Measurements from ENCODE around the gene ABHD17C.

ABHD17C gene

DNA sequence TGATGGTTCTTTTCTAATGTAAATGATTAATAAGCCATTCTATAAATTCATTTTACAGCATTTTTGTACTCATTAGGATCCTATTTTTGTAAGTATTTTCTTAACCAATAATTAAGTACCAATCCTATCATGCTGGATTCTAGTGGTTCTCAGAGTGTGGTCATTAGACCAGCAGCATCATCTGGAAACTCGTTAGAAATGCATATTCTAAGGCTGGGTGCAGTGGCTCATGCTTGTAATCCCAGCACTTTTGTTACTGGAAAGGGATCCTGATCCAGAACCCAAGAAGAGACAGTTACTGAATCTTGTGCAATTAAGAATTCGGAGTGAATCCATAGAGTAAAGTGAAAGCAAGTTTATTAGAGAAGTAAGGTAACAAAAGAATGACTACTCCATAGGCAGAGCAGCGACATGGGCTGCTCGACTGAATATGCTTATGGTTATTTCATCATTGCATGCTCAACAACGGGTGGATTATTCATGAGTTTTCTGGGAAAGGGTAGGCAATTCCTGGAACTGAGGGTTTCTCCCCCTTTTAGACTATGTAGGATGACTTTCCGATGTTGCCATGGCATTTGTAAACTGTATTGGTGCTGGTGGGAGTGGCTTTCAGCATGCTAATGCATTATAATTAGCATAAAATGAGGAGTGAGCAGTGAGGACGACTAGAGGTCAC is 74.2 kb downstream of the ABHD17C start:
- DNase-seq = no peak

DNA sequence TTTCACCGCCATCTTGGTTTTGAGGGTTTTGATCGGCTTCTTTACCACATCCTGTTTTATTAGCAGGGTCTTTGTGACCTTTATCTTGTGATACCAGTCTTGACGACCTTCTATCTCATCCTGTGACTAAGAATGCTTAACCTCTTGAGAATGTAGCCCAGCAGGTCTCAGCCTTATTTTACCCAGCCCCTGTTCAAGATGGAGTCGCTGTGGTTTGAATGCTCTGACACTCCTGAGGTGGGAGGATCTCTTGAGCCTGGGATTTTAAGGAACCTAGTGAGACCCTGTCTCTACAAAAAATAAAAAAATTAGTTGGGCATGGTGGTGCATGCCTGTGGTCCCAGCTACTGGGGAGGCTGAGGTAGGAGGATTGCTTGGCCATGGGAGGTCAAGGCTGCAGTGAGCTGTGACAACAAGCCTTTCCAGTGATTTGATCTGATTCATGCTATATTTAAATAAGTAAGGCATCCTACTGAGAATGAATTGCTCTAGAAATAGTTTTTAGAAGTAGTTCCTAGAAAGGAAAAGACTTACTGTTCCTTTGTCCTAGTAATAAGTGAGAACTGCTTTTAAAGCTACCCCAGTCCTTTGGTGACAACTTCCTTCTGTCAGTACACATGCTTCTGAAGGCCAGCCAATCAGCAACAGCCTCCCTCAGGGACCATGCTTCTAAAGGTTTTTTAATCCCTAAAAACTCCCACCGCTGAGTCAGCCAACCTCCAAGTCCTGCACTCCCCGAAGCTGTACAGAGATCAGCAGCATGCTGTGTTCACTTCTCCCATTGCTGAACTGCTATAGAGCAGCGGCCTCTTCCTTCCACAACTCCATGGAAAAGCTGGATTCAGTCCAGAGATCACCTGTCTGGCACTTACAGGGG is 75.0 kb downstream of the ABHD17C start:
- no peak for DNase-seq

DNA sequence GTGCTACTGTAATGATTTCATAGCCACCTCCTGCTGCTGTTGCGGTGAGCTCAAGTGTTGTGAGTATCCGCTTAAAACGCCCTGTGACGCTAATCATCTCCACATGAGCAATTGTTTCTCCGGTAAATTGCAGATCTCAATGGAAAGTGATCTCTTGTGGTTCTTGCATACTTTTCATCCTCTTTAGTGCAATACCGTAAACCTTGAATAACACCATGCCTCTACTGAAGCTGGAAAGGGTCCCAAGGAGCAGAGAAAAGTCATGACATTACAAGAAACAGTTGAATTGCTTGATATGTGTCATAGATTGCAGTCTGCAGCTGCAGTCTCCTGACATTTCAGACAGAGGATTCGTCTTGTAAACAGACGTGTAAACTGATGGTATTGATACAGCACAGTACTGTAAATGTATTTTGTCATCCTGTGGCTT is 78.0 kb downstream of the ABHD17C start:
- DNase-seq = no peak

DNA sequence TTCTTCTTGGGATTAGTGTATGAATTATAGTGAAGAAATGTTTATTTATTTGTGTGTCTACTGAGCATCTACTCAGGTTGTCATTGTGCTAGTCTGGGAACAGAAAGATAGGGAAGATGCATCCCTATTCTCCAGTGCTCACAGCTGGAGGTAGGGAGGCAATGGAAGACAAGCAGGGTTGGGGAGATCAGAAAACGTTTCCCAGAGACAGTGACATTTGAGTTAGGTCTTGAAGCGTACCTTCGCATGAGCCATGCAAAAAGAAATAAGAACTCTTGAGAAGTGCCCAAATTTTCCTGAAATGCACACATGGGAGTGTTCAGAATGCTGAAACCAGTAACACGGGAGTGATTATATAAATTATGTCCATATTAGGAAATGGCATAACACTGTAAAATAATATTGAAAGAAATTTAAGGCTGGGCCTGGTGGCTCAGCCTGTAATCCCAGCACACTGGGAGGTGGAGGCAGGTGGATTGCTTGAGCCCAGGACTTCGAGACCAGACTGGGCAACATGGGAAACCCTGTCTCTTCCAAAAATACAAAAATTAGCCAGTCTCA is 78.8 kb downstream of the ABHD17C start:
- DNase-seq = no peak

DNA sequence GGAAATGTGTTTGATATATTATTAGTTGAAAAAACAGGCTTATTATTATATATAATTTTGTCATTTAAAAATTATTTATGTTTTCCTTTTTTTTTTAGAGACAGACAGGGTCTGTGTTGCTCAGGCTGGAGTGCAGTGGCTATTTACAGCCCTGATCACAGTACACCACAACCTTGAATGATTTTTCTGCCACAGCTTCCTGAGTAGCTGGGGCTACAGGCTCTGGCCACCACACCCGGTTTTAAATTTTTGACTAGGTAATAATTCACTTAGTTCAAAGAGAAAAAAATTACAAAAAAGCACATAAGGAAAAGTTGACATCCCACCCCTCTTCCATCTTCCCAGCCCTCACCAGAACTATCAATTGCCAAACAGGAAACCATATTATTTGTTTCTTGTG is 79.4 kb downstream of the ABHD17C start:
- DNase-seq = no peak

DNA sequence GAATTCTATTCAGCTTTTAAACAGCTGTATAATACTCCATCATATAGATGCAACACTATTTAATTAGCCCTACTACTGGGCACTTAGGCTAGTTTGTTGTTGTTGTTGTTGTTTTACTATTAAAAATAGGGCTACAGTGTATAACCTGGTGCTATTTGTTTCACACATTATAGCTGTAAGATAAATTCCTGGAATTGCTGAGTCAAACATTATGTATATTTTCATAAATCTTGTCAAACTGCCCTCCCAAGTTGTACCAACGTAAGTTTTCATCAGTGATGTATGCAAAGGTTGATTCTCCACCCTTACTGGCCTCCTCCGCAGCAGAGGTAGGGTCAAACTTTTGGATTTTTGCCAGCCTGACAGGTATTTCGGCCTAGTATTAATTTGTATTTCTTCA is 80.2 kb downstream of the ABHD17C start:
- DNase-seq = no peak

DNA sequence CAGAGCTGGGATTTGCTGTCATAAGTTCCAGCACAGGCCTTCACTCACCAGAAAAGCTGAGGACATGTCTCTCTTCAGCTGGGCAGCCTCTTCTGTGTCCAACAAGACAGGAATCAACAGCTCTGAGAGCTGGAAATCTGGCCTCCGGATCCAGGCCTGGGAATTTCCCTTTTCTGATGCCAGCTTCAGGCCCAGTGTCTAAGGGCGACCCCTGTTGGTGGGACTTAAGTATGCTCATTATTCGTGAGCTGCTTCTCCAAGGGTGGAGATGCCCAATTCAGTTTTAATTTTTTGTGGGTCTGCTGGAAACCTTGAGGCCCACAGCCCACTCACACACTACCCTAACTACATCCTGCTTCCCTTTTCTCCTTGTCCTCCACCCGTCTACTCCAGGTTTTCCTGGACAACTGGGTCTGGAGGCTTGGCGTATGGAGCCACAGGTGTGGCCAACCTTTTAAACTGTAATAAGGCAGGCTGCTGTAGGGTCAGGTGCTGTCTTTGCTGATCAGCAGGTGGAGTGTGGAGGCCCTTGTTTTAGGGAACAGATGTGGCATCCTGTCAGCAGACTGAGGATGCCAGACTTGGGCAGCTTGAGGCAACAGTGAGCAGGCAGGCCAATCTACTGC is 81.4 kb downstream of the ABHD17C start:
- peak; percentile 66 for DNase-seq

DNA sequence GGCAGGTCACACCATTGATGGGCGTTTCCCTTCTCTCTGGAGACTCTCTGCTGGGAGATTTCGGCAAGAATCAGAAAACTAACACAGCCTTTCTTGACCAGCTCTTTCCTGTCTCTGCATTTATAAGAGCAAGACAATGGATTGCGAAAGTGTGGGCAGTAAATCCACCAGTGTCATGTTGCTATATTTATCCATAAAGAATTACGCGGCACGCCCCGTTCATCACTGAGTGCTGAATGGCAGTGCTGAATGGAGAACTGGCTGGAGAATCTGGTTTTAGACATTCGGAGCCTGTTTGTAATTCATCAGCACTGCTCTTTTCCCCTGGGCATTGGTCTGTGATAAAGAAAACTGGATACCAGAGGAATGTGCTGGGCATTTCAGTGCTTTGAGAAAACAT is 82.0 kb downstream of the ABHD17C start:
- no peak for DNase-seq

DNA sequence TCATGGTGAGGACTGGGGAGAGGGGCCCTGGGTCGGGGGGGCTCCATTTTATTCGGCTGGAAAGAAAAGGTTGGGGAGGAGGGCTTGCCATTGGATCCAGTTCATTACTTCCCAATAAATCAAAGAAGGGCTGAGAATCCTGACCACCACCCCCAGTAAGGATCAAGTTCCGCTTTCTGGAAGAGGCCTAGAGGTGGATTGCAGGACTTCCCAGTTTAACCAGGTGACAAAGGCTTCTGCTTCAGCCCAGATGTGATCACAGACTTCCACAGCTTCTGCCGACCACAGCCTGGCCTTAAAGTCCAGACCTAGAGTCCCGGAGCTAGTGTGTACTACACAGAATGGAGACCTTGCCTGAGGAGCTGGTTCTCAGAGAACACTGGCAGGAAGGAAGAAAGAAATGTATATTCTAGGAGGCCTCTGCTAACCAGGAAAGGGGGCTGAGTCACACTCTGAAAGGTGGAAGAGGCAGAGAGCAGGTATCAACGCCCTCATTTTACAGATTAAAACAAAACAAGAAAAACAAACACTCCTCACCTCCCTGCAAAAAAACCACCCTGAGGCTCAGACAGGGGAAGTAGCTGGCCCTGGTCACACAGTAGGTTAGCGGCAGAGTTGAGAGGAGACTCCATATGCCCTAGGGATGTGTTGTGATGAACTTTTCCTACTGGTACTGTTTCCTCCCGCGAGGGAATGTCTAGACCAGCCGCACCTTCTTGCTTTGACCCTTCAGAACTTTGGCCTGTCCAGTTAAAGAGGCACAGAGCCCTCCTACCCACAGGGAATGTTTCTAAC is 82.9 kb downstream of the ABHD17C start:
- DNase-seq = no peak

DNA sequence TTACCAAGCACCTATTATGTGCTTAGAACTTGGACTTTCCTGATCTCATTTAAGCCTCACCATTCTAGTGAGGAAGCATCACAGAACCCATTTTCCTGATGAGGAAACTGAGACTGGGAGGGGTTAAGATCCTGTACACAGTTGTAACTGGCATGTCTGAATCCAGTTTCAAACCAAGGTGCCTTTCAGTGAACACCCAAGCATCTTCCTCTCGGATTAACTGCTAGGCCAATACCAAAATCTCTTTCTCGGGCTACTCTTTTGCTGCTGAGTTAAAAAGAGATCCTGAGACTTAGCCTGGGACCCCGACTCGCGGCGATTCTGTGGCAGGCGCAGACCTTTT is 83.5 kb downstream of the ABHD17C start:
- no peak for DNase-seq

DNA sequence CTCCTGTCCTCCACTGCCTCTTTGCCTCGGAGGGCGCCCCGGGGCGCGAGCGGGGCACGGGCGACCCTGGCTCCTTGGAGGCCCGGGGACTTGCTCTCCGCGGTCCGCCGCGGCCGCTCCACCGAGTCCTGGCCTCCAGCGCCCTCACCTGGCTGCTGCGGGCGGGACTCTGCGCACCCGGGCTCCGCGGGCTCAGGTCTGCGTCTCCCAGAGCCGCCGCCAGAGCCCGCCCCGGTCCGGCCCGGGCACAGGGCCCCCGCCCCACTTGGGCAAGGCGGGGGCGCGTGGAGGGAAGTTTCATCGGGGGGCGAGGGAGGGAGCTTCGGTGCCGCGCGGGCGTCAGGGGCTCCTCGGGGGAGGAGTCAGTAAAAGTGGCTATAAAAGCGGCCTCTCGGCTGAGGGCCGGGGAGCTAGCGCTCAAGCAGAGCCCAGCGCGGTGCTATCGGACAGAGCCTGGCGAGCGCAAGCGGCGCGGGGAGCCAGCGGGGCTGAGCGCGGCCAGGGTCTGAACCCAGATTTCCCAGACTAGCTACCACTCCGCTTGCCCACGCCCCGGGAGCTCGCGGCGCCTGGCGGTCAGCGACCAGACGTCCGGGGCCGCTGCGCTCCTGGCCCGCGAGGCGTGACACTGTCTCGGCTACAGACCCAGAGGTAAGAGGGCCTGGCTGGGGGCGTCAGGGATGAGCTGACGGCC is 84.0 kb downstream of the ABHD17C start, which contains the start of gene CEMIP:
CEMIP (plus strand) TSS at position 407 of the 694 bp plus-strand sequence. CDS start 94,510 bp downstream, outside the sequence.
- peak; percentile 9 for DNase-seq

DNA sequence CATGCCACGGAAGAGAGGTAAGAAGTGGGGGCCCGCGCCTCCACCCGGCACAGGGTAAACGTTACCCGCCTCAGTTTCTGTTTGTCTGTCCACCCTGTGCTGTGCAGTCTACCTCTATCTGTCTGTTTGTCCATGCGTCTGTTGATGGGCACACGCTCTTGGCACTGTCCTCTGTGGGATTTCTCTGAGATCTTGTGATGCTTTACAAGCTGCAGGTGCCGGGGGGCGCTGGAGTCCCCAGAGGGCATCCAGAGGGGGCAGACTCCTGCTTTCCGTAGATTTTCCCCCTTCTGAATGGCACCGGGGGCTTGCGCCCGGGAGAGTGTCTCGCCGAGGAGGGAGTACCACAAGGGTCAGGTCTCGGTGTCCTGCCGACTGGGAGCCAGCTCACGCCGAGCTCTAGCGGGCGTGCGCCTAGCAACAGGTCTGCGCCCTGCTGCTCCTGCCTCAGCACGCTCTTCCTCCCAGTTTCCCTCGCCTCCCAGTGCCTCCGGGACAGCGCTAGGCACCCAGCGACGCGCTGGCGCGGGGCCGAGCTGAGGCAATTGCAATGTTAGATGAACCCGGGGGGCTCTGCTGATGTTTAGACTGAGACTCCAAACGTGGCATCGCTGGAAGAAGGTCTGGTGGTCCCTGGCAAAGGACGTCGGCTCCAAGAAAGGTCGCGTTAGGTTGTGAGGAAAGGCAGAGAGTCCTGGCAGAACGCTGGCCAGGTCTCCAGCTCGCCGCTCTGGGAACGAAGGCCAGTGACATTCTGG is 84.7 kb downstream of the ABHD17C start:
- DNase-seq = no peak

DNA sequence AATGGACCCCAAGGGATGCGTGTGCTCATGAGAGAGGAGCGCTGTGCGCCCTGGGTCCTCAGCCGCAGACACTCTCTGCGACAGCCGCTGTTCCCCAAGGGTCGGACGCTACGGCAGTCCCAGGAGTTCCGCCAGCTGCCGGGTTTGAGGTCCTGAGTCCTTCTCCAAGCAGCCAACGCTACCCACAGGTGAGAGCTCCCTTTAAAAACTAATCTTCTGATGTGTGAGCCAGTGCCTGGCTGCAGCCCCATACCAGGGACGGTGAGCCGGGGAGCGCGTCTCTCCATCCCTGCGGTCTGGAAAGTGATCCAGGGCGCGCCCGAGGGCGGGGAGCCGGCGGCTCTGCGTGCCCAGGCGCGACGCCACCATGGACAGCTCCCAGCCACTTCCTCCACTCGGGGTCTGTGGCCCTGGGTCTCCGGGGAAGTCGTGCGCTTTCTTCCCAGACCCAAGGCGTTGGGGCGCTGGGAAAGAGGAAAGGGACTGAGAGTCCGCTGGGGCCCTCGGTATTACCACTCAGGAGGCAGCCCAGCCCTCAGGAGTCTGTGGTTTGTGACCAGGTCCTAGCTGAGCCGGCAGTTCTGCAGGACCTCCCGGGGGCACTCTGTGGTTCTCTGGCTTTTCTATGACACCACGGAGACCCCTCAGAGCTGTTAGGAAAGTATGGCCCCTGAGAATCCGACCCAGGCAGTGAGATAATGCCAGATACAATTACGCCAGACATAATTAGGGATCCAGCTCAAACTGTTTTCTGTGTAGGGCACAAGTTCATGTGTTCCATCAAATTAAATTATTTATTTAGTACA is 85.5 kb downstream of the ABHD17C start:
- DNase-seq = no peak

DNA sequence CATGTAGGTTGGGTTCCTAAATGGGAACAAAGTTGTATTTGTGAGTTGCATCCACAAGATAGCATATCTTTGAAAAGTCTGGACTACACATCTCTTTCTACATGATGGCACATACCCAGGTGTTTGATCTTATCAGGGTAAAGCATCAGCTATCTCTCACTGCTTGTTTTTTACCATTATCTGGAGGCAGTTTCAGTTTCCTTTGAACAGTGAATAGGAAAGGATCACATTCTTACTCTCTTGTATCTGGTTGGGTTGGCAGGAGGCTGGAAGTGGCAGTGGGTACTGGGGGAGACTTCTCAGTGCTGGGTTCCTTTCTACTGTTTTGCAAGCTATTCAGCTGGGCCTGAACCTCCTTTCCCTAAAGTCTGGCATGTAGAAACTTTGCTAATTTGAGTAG is 88.2 kb downstream of the ABHD17C start:
- no peak for DNase-seq

DNA sequence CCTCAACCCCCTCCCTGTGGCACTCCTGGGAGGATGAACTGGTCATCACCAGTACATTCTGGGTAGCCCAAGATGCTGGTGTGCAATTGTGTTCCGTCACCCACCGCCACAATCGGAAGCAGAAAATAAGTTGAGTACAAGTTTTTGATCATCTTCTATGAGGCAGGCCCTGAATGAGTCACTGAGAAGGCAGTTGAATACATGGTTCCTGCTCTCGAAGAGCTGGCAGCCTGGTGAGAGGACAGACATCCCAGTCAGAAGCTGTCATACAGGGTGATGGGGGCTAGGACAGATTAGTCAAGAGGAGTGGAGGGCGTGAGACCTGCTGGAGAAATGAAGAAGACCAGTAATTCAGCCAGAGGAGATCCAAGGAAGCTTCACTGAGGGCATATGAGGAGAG is 90.2 kb downstream of the ABHD17C start:
- no peak for DNase-seq

DNA sequence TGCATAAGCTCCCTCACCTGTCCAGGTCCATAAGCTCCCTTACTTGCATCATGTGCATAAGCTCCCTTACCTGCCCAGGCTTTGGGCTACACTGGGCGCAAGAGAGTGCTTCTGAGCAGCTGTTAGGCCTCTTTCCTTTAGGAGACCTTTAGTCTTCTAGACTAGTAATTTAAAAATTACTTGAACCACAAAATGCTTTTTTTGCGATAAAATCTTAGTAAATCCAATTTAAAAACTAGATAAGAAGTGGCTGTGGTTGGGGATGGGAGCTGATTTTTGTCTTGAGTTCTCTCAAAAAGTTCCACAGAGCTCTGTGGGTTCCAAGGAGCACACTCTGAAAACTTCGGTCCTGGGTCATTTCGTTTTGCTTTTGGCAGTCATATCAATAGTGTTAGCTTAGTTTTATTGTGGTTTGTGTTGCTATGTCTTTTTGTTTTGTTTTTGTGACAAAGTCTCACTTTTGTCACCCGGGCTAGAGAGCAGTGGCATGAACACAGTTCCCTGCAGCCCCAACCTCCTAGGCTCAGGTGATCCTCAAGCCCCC is 90.8 kb downstream of the ABHD17C start:
- no peak for DNase-seq

DNA sequence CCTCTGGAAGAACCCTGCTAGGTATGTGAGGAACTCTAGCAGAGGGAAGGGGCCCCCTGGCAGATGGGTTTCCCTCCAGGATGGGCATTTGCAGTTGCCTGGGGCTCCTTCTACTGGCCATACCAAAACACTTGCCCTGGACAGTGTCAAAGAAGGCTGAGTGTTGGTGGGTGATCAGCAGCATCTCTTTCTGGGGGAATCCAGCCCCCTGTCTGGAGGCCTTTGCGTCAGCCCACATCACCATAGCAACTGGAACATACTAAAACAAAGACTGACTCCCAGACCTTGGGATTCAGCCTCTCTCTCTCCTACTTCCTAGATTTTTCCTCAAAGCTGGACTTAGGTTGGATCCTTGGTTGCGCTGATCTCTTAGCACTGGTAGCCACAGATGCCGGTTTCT is 92.2 kb downstream of the ABHD17C start:
- DNase-seq = no peak

DNA sequence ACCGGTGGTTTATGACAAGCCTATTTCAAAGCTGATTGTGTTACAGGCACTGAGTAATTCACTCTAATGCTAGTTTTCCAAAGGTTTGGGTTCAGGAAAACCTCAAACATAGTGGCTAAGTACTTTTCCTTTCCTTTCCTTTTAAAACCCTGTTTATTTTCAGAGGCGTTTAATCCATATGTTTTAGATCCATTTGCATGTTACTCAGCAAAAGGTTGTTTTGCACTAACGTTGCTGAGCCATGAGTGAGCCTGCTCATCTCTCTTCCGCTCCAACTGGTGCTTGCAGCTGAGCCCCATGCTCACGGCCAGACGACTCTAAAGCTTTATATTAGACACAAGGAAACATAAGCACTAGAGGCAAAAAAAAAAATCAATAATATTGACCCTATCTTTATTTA is 93.4 kb downstream of the ABHD17C start:
- no peak for DNase-seq

DNA sequence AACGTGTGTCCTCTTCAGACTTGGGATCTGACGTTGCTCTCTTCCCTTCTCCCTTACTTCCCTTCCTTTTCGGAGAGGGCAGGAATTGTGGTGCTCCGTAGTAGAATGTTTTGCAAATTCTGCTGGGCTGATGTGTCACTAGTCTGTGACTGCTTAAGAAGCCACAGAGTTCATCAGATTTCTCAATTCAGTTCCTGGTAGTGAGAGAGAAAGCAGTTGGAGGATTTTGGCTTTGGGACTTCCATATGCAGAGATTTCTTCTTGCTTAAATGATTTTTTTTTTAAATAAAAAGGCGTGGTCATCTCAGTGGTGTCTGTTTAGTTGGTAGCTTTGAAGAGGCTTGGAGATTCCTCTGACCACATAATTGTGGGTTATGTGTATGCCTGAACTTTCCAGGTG is 94.2 kb downstream of the ABHD17C start:
- DNase-seq = no peak

DNA sequence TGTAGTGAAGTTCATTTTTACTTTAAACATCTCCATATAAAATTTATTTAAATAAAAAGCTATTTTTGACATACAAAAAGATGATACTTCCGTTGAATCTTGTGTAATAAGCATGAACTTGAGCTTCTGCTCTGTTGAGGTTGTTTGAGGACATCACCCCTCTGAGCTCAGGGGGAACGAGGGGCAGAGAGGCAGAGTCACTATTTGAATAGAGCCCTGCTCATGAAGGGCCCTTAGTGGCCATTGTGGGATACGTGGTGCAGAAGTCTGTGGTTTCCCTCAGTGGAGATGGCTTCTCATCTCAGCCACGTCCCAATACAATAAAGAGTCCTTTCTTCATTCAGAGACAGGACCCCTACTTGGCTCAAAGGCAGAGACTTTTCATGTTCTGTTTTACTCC is 94.7 kb downstream of the ABHD17C start:
- no peak for DNase-seq

Measured in CD4-positive, alpha-beta T cell treated with Interleukin-17A for 1 hour (primary cell).